ENCODE results near the gene CFAP251.

DNA sequence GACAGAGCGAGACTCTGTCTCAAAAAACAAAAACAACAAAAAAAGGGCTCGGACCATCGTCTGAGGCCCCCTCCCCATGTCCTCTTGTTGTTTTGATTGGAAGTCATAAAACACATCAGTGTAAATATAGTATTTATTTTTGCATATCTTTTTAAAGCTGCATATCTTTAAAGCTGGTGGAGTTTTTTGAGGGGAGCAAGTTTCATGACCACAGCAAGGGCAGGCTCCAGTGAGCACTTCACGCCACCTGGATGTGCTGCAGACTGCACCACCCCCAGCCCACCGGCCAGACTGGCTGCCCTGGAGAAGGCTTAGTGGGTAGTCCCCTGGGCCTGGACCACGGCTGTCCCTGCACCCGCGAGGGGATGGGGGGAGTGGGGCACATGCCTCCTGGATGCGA, 91.3 kb downstream of the CFAP251 start:
- TF ChIP-seq, protein P1, sequence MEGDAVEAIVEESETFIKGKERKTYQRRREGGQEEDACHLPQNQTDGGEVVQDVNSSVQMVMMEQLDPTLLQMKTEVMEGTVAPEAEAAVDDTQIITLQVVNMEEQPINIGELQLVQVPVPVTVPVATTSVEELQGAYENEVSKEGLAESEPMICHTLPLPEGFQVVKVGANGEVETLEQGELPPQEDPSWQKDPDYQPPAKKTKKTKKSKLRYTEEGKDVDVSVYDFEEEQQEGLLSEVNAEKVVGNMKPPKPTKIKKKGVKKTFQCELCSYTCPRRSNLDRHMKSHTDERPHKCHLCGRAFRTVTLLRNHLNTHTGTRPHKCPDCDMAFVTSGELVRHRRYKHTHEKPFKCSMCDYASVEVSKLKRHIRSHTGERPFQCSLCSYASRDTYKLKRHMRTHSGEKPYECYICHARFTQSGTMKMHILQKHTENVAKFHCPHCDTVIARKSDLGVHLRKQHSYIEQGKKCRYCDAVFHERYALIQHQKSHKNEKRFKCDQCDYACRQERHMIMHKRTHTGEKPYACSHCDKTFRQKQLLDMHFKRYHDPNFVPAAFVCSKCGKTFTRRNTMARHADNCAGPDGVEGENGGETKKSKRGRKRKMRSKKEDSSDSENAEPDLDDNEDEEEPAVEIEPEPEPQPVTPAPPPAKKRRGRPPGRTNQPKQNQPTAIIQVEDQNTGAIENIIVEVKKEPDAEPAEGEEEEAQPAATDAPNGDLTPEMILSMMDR (IDR thresholded peaks at IDR 0.05), result no peak
- TF ChIP-seq POLR2A (IDR thresholded peaks at IDR 0.05), result no peak

Measured in esophagus squamous epithelium (tissue), 4 donors.